SIG-M5 (cell line): ENCODE results near the gene PPFIA2.
"Not testable (repeated sequence)": the region's sequence is repeated elsewhere in the genome, so short reads cannot be mapped to it uniquely, and the experiment has no call there.

Experiments used
- DNase-seq: peaks from one replicate; lab custom pipeline; 2025; lab: John Stamatoyannopoulos, UW

PPFIA2 gene

GRCh38 chr12:81261508-81262207, 497.5 kb downstream of the PPFIA2 start:
- no peak for DNase-seq

- no peak for DNase-seq
Measured at GRCh38 chr12:81259360-81259759, 499.8 kb downstream of the PPFIA2 start.

GRCh38 chr12:81257947-81258551, 501.1 kb downstream of the PPFIA2 start:
- peak; percentile 8 for DNase-seq

- no peak for DNase-seq
Measured at GRCh38 chr12:81255947-81256346, 503.2 kb downstream of the PPFIA2 start.

GRCh38 chr12:81255456-81255855, 503.7 kb downstream of the PPFIA2 start:
- DNase-seq: no peak

- DNase-seq: no peak
Measured at GRCh38 chr12:81253360-81253759, 505.8 kb downstream of the PPFIA2 start.

GRCh38 chr12:81252228-81252627, 506.9 kb downstream of the PPFIA2 start:
- DNase-seq: no peak

- DNase-seq: no peak
Measured at GRCh38 chr12:81249976-81250375, 509.2 kb downstream of the PPFIA2 start.

GRCh38 chr12:81245907-81246570, 513.1 kb downstream of the PPFIA2 start:
- DNase-seq: no peak

GRCh38 chr12:81245458-81245857, 513.7 kb downstream of the PPFIA2 start:
- no peak for DNase-seq

- DNase-seq: no peak
Measured at GRCh38 chr12:81231574-81232368, 527.4 kb downstream of the PPFIA2 start.

- DNase-seq: no peak
Measured at GRCh38 chr12:81229759-81230158, 529.4 kb downstream of the PPFIA2 start.

- no peak for DNase-seq
Measured at GRCh38 chr12:81224626-81225025, 534.5 kb downstream of the PPFIA2 start.

GRCh38 chr12:81222846-81223592, 536.1 kb downstream of the PPFIA2 start:
- DNase-seq: no peak

- DNase-seq: no peak
Measured at GRCh38 chr12:81221681-81222080, 537.5 kb downstream of the PPFIA2 start.

GRCh38 chr12:81216739-81217138, 542.4 kb downstream of the PPFIA2 start:
- DNase-seq: no peak

- DNase-seq: no peak
Measured at GRCh38 chr12:81212996-81213696, 546.0 kb downstream of the PPFIA2 start.

GRCh38 chr12:81211306-81211705, 547.8 kb downstream of the PPFIA2 start:
- DNase-seq: no peak

- not testable (repeated sequence) for DNase-seq
Measured at GRCh38 chr12:81209772-81210225, 549.4 kb downstream of the PPFIA2 start.

GRCh38 chr12:81209012-81209411, 550.1 kb downstream of the PPFIA2 start:
- DNase-seq: no peak
